Measurements from ENCODE around the gene RNASEH2B.

RNASEH2B gene, protein sequence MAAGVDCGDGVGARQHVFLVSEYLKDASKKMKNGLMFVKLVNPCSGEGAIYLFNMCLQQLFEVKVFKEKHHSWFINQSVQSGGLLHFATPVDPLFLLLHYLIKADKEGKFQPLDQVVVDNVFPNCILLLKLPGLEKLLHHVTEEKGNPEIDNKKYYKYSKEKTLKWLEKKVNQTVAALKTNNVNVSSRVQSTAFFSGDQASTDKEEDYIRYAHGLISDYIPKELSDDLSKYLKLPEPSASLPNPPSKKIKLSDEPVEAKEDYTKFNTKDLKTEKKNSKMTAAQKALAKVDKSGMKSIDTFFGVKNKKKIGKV

DNA sequence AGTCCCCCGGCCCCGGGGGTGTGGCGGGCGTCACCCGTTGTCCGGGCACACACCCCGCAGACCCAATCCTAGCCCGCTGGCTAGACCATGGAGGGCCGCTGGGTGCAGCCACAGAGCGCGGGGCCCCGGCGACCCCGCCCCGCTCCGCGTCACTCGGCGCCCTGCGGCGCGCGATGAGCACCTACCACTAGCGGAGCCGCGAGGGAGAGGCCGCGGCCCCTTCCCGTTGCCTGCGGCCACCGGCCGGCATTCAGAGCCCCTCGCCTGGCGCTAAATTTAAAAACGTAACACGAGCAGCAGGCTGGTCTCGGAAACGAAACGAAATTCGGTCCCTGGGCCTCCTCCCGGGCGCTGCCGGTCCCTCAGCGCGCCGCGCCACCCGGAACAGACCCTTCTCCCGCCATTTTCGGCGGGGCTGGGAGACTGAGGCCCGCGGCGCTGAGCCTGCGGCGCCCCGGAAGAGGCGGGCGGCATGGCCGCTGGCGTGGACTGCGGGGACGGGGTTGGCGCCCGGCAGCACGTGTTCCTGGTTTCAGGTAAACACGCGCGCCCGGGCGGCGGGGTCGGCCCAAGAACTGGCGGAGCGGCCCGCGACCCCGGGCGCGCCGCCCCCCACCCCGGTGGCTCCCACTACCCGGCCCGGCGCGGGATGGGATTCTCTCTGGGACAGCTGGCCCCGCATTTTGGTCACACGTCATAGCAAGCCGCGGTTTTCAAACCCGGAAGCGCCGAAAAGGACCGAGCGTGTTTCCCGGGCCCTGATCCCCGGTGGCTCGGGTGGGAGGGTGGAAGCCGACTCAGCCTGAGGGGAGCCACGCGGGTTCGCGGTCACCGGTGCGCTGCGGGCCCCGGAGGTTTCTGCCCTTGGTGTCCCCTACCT lies at the start of gene RNASEH2B:
TSS of gene RNASEH2B (plus strand) at position 187 of the 880 bp plus-strand sequence. CDS start at position 473, 286 bp downstream.
- Histone ChIP-seq H3K27ac (ENCODE audit: low read depth, low read length) (peak within 1 kb of the TSS; percentile 82), H3K4me2 (ENCODE audit: low read depth, low read length, poor library complexity, severe bottlenecking) (peak within 1 kb of the TSS; percentile 89), H3K9me3 (ENCODE audit: insufficient read depth, low read length) (no peaks in the 10 kb centered on the region), H3K4me3 (ENCODE audit: insufficient read depth, low read length, poor library complexity, severe bottlenecking) (peak within 1 kb of the TSS; percentile 92), H4K20me1 (ENCODE audit: low read depth, low read length) (no peaks in the 10 kb centered on the region; the same call in 1 of the 2 replicates), H3K36me3 (ENCODE audit: low read length) (no peaks in the 10 kb centered on the region), H3F3A (ENCODE audit: insufficient read depth) (peaks cover 30% of the 10 kb centered on the region), H3K9ac (ENCODE audit: low read length) (peak within 1 kb of the TSS; percentile 98), H3K9me2 (replicated peaks; ENCODE audit: insufficient read depth, low read length) (no peaks in the 10 kb centered on the region), H2AFZ (ENCODE audit: low read depth, low read length, severe bottlenecking) (peak within 1 kb of the TSS; percentile 78), H3K27me3 (ENCODE audit: low read length) (no peaks in the 10 kb centered on the region), H3K79me2 (ENCODE audit: insufficient read depth, low read length) (peaks cover 45% of the 10 kb centered on the region)
- TF ChIP-seq, protein P1, sequence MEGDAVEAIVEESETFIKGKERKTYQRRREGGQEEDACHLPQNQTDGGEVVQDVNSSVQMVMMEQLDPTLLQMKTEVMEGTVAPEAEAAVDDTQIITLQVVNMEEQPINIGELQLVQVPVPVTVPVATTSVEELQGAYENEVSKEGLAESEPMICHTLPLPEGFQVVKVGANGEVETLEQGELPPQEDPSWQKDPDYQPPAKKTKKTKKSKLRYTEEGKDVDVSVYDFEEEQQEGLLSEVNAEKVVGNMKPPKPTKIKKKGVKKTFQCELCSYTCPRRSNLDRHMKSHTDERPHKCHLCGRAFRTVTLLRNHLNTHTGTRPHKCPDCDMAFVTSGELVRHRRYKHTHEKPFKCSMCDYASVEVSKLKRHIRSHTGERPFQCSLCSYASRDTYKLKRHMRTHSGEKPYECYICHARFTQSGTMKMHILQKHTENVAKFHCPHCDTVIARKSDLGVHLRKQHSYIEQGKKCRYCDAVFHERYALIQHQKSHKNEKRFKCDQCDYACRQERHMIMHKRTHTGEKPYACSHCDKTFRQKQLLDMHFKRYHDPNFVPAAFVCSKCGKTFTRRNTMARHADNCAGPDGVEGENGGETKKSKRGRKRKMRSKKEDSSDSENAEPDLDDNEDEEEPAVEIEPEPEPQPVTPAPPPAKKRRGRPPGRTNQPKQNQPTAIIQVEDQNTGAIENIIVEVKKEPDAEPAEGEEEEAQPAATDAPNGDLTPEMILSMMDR (IDR thresholded peaks at IDR 0.05; ENCODE audit: insufficient read depth, low read length, poor library complexity, severe bottlenecking), result no peak
- no peak for TF ChIP-seq EZH2phosphoT487 (conservative IDR thresholded peaks at IDR 0.05; ENCODE audit: low read length)

GRCh38 chr13:50864492-50864891 lies 45.1 kb upstream of the RNASEH2B start:
- no peak overlapping the region for H3K27ac ChIP-seq (ENCODE audit: low read depth, low read length)
- no peak for TF ChIP-seq EZH2phosphoT487 (conservative IDR thresholded peaks at IDR 0.05; ENCODE audit: low read length)
- TF ChIP-seq, protein P1 (IDR thresholded peaks at IDR 0.05; ENCODE audit: insufficient read depth, low read length, poor library complexity, severe bottlenecking), result no peak
- no peaks in the 10 kb centered on the region for H3K9me2 ChIP-seq (replicated peaks; ENCODE audit: insufficient read depth, low read length)
- H3K36me3 ChIP-seq (ENCODE audit: low read length), result no peaks in the 10 kb centered on the region
- H3K4me2 ChIP-seq (ENCODE audit: low read depth, low read length, poor library complexity, severe bottlenecking), result no peak overlapping the region
- no peak overlapping the region for H3K4me3 ChIP-seq (ENCODE audit: insufficient read depth, low read length, poor library complexity, severe bottlenecking)
- no peak overlapping the region for H2AFZ ChIP-seq (ENCODE audit: low read depth, low read length, severe bottlenecking)
- H3K79me2 ChIP-seq (ENCODE audit: insufficient read depth, low read length), result no peaks in the 10 kb centered on the region
- H3K9ac ChIP-seq (ENCODE audit: low read length), result no peak overlapping the region
- no peaks in the 10 kb centered on the region for H3K27me3 ChIP-seq (ENCODE audit: low read length)
- no peaks in the 10 kb centered on the region for H3F3A ChIP-seq (ENCODE audit: insufficient read depth)
- H4K20me1 ChIP-seq (ENCODE audit: low read depth, low read length), result no peaks in the 10 kb centered on the region
- H3K9me3 ChIP-seq (ENCODE audit: insufficient read depth, low read length), result 0 out of 2 replicates have a peak, but pooled peaks cover 7% of the 10 kb centered on the region

- Histone ChIP-seq H3F3A (ENCODE audit: insufficient read depth) (no peaks in the 10 kb centered on the region), H4K20me1 (ENCODE audit: low read depth, low read length) (no peaks in the 10 kb centered on the region), H3K9me3 (ENCODE audit: insufficient read depth, low read length) (0 out of 2 replicates have a peak, but pooled peaks cover 7% of the 10 kb centered on the region), H3K27me3 (ENCODE audit: low read length) (no peaks in the 10 kb centered on the region), H3K79me2 (ENCODE audit: insufficient read depth, low read length) (no peaks in the 10 kb centered on the region), H3K9me2 (replicated peaks; ENCODE audit: insufficient read depth, low read length) (no peaks in the 10 kb centered on the region), H2AFZ (ENCODE audit: low read depth, low read length, severe bottlenecking) (no peak overlapping the region), H3K4me3 (ENCODE audit: insufficient read depth, low read length, poor library complexity, severe bottlenecking) (no peak overlapping the region), H3K36me3 (ENCODE audit: low read length) (no peaks in the 10 kb centered on the region), H3K9ac (ENCODE audit: low read length) (no peak overlapping the region), H3K27ac (ENCODE audit: low read depth, low read length) (no peak overlapping the region), H3K4me2 (ENCODE audit: low read depth, low read length, poor library complexity, severe bottlenecking) (no peak overlapping the region)
- no peak for TF ChIP-seq EZH2phosphoT487 (conservative IDR thresholded peaks at IDR 0.05; ENCODE audit: low read length)
- TF ChIP-seq, protein P1 (IDR thresholded peaks at IDR 0.05; ENCODE audit: insufficient read depth, low read length, poor library complexity, severe bottlenecking), result no peak
Measured at GRCh38 chr13:50866817-50867636, 42.6 kb upstream of the RNASEH2B start.

Data from SU-DHL-6 (cell line).